Stimulated activated CD8-positive, alpha-beta memory T cell treated with anti-CD3 and anti-CD28 coated beads, Interleukin-12 subunit alpha, Interleukin-12 subunit beta, amount 100 ng/mL, for 4 hours (primary cell): ENCODE results near the gene TMEM123.

ENCODE experiments used
- DNase-seq: peaks from one replicate; pipeline ENCODE4 v3.0.0-alpha.2; 2020; ENCODE audit warnings: low read depth

Gene TMEM123

DNA sequence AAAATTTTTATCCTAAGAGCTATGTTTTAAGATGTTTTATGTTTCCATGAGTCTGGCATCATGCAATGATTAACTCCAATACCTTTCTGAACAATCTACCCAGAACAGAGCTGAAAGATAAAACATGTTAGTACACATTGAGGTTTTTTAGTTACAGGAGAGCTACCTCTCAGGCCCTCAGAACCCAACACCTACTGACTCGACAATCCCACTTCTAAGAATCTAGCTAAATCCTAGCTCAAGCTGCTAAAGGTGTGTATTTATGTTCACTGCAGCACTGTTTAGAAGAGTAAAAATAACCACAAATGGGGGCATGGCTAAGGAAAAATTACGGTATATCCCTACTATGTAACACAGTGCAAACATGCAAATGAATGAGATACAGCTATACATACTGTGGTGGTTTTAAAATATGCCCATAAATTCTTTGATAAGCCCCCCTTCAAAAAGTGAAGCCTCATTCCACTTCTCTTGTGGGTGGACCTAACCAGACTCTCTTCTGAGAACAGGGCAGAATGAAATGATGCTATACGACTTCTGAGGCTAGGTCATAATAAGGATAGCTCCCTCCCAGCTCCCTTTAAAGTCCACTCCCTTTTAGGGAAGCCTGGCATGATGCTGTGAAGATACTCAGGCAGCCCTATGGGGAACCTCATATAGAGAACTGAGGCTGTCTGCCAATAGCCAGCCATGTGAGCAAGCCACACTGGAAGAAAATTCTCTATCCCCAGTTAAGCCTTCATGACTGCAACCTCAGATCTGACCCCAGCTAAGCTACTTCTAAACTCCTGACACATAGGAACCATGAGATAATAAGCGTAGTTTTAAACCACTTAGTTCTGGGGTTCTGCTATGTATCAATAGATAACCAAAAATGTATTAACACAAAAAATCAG, 29.5 kb downstream of the TMEM123 start:
- no peak for DNase-seq

DNA sequence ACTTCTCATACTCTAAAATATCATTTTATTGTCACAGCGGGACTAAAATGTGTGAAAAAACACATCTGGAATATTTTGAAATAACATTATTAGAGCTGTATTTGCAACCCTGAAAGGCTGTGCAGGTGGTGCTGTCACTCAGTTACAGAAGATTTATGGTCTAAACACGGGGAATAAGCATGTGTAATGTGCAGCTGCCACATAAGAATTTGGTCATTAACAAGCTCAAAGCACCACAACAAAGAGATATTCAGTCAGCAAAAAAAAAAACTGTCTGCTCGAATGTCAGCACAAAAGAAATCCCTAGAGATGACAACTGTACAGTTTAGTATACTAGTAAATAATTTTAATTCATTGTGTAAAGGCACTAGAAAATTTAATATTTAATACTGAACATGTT, 31.3 kb downstream of the TMEM123 start:
- DNase-seq: no peak

- DNase-seq: no peak
Observed at GRCh38 chr11:102420547-102420946, 32.0 kb downstream of the TMEM123 start.

- no peak for DNase-seq
Observed at GRCh38 chr11:102419181-102419580, 33.4 kb downstream of the TMEM123 start.

DNA sequence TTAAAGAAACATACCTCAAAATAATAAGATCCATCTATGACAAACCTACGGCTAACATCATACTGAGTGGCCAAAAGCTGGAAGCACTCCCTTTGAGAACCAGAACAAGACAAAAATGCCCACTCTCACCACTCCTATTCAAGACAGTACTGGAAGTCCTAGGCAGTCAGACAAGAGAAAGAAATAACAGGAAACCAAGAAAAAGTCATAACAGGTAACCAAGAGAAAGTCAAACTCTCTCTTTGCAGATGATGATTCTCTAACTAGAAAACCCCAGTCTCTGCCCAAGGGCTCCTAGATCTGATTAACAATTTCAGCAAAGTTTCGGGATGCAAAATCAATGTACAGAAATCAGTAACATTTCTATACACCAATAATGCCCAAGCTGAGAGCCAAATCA, 35.6 kb downstream of the TMEM123 start:
- DNase-seq: no peak

GRCh38 chr11:102415304-102415916, 37.2 kb downstream of the TMEM123 start:
- DNase-seq: no peak

- DNase-seq: no peak
Observed at GRCh38 chr11:102414559-102414958, 38.0 kb downstream of the TMEM123 start.

- DNase-seq: no peak
Observed at GRCh38 chr11:102413497-102413896, 39.1 kb downstream of the TMEM123 start.

- no peak for DNase-seq
Observed at GRCh38 chr11:102411142-102411541, 41.4 kb downstream of the TMEM123 start.

- no peak for DNase-seq
Observed at GRCh38 chr11:102410382-102410784, 42.2 kb downstream of the TMEM123 start.

DNA sequence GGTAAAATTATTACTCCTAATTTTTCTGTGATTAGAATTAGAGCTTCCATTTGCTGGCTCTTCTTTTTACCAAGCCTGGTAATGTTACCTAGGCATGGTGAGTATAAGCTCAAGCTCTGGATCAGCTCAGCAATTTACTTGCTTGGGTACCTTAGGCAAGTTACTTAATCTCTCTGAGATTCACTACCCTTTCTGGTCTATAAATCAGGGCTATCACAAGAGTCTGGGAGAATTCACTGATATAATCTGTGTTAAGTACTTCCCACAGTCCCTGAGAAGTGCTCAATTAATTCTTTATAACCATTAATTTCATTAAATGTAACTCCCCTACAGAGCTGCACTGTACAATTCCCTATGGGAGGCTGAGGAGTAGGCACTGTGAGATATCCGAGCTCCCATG, 44.2 kb downstream of the TMEM123 start:
- DNase-seq: no peak

- no peak for DNase-seq
Observed at GRCh38 chr11:102407901-102408300, 44.7 kb downstream of the TMEM123 start.

DNA sequence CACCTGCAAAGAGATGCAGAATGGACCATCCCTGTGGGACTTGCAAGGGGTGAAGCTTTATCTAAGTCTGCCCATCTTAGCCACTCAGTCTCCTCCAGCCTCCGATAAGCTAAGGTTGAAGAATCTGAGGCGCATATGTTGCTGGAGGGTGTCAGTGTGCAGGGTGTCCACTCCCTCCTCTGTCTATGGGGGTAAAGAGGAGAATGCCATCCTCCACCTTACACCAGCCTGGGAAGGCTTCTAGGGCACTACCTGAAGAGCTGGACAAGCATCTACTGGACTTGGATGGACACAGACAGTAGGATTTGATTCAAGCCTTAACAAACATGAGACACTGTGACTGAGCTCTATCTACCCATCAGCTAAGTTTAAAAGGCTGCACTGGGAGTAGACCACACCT, 46.5 kb downstream of the TMEM123 start:
- DNase-seq: no peak

GRCh38 chr11:102405501-102405900, 47.1 kb downstream of the TMEM123 start:
- no peak for DNase-seq

DNA sequence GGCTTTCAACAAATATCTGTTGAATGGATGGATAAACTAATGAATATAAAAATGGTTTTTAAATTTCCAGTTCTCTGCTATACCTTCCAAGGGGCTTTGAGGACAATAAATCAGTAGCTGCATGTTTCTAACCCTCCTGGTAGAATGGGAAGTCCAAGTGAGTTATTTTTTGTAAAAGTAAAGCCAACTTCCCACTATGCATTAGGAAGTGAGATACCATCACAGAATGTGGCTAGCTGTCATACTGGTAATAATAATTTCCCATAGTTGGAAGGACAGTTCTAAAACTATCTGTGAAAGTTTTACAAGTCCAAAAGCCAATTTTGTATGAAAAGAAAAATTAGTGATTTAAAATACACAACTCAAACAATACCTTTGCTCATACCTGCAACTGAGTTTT, 50.0 kb downstream of the TMEM123 start:
- DNase-seq: no peak

DNA sequence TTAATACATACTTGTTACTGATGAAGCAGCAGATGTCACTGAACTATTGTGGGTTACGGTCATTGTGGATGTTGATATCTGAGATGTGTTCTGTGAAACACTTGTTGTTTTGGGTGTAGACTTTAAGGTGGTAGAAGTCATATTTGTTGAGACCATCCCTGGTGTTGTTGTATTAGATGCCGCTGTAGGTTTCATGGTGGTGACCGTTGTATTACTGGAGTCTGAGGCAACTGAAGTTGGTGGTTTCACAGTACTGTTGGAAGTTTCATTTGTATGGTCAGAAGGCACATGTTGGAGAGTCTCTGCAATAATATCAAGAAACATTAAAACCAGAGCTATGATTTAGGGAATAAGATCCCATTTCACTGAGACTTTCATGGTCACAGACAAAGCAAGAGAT, 50.7 kb downstream of the TMEM123 start:
- no peak for DNase-seq

- no peak for DNase-seq
Observed at GRCh38 chr11:102400603-102401002, 52.0 kb downstream of the TMEM123 start.

GRCh38 chr11:102399189-102399588, 53.4 kb downstream of the TMEM123 start:
- no peak for DNase-seq

DNA sequence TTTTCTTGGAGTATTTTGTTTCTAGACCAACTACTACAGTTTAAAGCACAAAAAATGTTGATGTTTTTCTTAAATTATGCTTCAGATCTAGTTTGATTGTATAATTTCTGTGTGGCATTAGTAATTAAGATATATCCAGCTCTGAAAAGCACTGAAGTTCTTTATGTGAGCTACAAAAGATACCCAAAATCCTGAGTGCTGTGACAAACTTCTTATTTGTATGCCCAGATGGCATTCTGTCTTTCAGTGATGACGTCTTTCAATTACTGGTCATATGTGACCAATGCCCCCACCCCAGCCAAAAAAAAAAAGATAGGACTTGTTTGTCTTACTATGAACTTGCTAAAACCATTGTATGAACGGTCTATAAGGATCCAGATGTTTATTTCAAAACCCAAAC, 54.3 kb downstream of the TMEM123 start:
- DNase-seq: no peak

DNA sequence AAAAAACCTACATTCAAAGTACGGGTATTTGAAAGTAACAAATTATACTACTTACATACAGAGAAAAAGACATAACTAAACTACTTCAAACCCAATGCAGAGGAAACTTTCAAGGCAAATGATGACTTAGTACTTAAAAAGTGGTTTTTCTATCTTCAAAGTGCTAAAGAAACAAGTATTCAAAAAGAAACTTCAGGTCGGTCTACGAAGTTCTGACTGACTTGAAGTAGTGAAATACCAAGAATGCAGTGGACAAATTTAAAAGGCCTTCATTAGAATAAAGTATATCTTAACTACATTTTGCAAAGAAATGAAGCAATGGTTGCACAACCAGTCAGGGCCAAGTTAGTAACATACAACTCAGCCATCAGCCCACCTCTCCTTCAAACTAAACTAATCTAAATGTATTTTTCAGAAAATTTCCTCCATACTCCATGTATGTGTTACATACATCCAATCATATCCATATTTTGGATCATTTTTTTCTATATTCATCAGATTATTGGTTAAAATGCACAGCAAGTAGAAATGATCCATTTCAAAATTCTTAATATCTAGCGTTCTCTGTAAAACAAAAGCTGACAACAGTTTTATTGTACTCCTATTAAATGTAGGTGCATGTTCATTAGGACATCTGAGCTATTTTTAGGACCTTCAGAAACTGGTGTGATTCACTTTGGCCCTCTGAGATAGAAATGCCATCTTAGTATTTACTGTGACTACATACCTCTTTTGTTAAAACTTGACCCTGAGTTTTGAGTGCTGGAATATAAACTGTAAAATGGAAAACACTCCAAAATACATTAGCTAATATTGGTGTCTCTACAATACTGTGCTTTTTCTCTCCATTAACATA, 55.6 kb downstream of the TMEM123 start:
- no peak for DNase-seq

GRCh38 chr11:102395720-102396393, 56.7 kb downstream of the TMEM123 start:
- DNase-seq: no peak

DNA sequence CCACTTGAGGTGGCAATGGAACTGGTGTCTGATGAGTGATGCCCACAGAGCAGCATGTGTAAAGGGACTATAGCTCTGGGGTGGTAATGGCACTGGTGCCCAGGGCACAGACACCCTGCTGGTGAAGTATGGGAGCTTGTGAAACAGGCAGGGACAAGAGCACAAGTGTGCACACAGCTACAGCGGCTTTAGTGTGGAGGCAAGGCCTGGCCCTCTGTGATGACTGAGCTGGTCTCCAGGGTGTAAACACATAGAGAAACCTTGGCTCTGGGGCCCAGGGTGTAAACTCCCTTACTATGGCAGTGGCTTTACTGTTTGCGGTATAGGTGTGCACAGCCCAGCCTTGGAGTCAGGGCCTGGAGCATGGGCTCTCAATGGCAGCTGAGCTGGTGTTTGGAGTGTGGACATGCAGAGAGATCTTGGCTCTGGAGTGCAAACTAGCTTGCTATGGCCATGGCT, 59.3 kb downstream of the TMEM123 start:
- no peak for DNase-seq
